Bone marrow (tissue), 2 donors: ENCODE data around the gene C16orf95.
"Not testable (repeated sequence)": the region's sequence is repeated elsewhere in the genome, so short reads cannot be mapped to it uniquely, and the experiment has no call there.

ENCODE experiments used
- DNase-seq, 2 donors: peaks; one replicate each; lab custom pipeline; 2025; lab: John Stamatoyannopoulos, UW

Gene C16orf95, protein sequence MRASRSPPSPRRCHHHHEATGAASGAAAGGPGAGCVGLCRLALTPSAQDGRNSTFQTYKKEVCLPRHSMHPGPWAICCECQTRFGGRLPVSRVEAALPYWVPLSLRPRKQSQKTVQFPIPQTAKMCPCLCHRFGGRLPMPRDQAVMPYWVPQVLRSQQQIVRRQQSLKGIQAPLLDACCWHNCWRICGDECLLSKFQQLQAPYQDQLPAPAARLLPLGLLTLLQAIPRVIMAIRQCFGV

DNA sequence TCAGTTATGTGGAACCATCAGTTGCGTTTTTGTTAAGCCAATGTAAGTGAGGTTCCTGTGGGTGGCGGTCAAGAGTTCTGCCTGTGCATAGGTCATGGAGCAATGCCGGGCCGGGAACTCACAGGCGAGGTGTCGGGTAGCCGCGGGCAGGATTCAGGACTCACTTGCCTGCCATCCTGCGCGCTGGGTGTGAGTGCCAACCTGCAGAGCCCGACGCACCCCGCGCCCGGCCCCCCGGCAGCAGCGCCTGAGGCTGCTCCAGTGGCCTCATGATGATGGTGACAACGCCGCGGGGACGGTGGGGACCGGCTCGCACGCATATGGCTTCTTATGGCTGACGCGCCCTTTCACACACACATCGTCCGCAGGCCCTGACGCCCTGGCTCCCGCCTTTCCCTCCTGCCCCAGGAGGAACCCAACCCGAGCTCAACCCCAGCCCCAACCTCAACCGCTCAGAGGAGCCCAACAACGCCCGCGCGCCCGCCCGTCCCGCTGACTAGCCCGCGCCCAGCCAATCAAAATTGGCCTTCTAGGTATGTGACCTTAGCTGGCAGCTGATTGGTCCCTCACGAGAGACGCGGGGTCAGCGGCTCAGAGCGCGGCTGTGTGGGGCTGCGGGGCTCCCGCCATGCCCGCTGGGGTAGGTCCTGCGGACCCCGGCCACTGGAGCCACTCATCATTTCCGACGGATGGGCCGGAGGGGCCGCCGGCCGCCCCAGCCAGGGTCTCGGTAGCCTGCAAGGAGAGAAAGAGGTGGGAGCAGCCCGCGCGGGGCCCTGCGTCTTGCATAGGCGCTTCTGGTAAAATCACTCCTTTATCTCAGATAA lies at the start of gene C16orf95:
Gene C16orf95 (minus strand): TSS at position 470 of the 827 bp plus-strand sequence. CDS start 150 bp downstream, at position 320.
- peak; percentile 90 to 91 for DNase-seq

DNA sequence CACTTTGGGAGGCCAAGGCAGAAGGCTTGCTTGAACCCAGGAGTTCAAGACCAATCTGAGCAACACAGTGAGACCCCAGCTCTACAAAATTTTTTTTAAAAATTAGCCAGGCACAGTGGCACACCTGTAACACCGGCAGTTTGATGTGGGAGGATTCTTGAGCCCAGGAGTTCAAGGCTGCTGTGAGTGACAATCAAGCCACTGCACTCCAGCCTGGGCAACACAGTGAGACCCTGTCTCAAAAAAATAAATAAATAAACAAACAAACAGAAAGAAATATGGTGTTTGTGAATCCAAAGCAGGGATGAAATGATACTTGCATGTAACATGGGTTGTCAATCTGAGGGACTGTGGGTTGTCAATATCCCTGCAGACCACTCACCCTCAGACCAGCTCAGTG lies 49.7 kb upstream of the C16orf95 start:
- no peak for DNase-seq

DNA sequence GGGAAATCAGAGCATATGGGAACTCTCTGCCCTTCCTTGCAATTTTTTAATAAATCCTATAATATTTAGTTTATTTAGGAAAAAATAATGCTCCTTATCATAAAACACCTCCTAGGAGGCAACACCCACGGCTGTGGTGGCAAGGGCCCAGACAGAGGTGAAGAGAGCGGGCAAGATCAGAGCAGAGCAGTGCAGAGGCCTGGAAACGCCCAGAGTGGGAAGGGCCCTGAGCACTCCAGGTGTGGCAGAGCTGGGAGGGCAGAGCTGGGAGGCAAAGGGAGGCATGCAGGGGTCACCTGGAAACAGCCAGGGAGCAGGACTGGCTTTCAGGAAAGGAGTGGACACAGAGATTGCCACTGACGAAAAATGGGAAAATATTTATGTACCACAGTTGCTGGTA lies 49.1 kb upstream of the C16orf95 start:
- no peak for DNase-seq

DNA sequence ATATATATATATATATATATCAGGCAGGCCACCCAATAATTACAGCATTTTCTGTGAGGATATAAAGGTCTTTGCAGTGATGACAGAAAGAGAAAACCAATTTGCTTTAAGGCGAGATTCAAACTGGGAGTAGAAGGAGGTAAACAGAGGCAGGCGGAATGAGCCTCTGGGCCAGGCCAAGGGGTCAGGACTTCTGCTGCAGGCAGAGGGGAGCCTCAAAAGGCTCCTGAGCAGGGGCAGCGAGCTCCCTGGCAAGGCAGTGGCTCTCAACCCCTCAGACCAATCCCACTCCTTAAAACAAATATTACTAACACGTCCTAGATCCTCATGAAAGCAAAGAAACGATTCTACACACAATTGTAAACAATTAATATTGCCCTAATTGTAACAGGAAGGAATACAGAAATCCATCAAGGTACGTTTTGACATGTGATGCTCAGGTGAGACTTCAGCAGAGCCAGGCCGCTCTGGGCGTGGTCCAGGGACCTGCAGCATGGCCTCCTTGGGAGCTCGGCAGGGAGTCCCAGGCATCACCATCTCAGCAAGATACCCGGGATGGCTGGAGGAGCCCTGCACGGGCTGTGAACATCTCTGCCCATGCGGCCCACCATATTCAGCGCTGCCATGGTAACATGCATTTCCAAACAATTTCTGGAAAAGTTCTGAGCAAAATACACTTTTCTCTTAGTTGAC lies 48.0 kb upstream of the C16orf95 start:
- DNase-seq: no peak

DNA sequence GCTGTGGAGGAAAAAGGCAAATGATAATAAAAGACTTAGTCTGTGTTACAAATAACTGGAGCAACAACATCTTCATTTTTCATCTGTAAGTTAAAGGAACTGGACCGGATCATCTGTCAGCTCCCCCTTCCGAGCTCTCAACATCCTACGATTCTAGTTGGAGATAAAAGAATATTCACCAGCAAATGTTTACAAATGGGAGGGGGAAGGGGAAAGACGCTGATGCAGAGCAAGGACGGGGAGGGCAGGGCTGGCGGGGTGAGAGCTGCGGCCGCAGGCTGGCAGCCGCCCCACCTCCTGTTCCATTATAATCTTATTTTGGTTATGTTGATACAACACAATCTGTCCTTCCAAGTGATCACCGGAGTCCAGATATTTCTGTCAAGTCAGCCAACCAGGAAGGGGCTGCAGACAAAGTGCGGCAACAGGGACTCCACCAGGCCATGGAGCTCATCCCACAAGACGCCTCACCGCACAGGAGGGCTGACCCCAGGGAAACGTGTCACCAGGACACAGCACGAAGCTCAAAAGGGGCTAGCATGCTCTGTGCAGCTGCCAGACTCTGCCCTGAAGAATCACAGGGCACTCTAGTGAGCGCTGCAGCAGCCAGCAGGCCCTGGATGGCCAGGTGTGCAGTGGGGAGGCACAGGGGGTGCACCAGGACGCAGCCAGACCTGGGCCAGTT lies 46.7 kb upstream of the C16orf95 start:
- no peak for DNase-seq

DNA sequence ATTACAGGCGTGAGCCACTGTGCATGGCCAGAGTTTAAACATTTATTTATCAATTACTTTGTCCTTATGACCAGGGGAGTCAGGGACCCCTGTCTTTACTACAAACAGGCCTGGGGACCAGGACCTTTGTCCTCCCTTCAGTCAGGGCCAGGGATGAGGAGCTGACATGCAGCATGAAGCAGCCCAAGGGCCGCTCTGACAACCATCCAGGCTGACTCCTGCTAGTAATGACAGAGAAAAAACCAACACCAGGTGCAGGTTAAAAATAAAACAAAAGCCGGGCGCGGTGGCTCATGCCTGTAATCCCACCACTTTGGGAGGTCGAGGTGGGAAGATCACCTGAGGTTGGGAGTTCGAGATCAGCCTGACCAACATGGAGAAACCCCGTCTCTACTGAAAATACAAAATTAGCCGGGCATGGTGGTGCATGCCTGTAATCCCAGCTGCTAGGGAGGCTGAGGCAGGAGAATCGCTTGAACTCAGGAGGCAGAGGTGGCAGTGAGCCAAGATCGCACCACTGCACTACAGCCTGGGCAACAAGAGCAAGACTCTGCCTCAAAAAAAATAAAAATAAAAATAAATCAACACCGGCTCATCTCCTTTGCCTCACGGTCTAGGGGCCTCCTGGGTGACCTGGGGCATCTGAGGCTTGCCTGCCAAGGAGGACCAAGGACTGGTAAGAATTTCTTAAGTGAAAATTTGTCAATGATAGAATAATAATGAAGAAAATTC lies 45.8 kb upstream of the C16orf95 start:
- DNase-seq: not testable (repeated sequence)

DNA sequence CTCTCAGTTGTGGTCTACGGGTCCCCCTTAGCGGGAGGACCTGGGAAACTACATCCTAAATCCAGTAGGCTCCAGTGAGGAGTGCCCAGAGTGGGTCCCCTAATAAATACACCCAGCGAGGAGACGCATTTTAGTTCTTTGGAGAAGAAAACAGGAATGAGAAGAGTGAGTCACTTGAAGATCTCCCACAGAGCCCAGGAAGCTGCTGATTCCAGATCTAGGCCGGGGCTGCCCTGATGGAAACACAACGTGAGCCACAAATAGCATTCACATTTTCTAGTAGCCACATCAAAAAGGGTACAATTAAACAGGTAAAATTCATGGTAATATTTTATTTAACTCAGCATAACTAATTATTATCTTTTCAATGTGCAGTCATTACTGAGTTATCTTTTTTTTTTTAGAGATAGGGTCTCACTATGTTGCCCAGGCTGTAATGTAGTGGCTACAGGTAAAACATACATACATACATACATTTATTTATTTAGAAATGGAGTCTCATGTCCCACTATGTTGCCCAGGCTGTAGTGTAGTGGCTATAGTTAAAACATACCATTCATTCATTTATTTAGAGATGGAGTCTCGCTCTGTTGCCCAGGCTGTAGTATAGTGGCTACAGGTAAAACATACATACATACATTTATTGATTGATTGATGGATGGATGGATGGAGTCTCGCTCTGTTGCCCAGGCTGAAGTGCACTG lies 44.9 kb upstream of the C16orf95 start:
- no peak for DNase-seq

DNA sequence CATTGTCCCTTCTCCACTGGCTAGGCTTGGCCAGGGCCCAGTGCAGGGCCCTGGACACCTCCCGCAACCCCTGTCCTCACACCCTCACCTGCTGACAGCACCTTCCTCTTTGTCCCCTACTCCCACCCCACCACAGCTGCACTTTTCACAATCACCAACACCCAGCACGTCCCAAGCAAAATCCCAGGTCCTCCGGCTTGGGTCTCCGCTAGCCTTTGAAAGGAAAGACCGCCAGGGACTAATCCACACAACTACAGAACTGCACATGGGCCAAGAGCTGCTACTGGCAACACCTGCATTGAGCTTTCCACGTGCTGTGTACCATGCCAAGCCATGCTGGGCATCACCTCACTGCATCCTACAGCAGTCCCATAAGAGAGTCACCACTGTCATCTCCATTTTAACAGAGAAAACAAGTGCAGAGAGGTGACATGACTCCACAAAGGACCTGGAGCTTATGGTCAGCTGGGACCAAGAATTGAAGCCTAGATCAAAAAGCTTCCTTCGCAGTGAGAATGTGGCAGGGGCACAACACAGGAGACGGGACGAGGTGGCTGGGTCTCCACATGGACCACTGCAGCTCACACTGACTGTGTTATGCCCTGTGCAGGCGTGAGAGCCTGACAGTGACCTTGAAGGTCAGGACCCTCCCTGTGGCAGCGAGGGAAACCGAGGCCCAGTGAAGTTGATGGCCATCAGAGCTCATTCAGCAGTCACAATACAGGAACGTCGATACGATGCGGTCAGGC lies 43.8 kb upstream of the C16orf95 start:
- DNase-seq: no peak

DNA sequence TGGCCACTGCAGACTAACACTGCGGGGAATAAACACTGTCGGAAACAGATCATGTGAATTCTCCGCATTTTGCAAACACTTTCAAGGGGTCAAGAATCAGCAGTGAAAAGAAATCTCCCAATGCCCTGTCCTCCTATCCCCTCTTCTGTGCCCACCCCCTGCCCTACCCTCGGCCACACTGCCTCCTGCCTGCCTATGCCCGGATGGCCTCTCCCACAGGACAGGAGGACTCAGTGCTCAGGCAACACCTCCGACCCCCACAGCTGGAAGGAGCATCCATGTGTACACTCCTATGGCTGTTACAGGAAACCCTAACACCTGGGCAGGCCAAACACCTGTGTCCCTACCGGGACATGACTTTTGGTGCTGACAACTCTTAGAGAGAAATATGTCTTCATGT lies 41.9 kb upstream of the C16orf95 start:
- no peak for DNase-seq

DNA sequence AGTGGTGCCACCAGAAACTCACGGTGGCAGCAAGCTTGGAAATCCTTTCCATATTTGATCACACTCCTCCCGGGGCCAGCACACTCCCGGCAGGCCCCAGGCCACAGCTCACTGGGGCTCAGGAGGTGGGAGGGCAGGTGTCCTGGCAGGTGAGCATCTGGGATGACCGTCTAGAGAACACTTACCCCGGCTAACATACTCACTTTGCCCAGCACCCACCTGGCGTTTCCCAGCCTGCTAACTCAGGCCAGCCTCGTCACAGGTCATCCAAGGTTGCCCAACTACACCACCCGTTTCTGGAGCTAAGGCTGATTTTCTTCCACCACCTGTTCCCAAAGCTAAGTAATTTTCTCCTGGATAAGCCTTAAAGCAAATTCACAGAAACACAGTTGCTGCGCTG lies 41.5 kb upstream of the C16orf95 start:
- no peak for DNase-seq

DNA sequence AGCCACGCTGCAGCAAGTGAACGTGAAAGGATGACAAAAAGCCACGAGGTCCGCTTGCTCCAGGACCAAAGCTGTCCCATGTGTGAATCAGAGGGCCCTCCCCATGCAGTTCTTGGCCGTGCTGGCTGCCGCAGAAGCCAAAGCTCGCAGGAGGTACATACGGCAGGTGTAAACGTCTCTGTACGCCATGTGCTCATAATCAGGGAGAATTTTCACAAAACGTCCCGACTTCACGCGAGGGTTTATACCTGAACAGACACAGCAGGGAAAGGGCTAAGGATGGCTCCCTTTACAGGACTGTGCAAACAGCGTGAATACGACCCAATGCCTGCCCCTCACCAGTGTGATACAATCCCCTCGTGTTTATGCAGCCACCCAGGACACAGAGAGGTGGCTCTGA lies 41.1 kb upstream of the C16orf95 start:
- DNase-seq: no peak

DNA sequence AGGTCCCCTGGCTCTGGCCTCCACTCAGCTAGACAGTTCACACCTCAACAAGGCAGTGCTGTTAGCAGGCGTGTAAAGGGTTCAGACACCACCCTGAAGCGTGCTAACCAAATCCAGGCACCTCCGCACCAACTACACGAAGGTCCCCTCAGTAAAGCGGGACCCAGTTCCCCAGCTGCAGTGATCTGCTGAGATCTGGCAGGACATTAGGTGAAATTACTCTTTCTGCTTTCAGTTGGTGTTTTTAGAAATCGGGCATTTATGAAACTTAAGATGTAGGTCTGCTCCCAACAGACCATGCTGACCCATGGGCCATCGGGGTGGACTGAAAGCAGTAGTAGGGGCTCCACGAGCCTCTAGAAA lies 39.3 kb upstream of the C16orf95 start:
- no peak for DNase-seq

DNA sequence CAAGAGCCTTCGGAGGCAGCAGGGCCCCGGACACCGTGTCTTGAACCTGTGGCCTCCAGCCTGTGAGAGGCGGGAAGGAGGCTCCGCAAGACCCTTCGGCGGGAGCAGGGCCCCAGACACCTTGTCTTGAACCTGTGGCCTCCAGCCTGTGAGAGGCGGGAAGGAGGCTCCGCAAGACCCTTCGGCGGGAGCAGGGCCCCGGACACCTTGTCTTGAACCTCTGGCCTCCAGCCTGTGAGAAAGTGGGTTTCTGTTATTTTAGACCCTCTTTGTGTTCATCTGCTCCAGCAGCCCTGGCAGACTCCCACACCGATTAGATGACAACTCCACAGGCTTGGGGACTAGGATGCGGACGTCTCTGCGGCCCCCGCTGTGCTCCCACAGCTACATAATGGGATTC lies 36.4 kb upstream of the C16orf95 start:
- no peak for DNase-seq

DNA sequence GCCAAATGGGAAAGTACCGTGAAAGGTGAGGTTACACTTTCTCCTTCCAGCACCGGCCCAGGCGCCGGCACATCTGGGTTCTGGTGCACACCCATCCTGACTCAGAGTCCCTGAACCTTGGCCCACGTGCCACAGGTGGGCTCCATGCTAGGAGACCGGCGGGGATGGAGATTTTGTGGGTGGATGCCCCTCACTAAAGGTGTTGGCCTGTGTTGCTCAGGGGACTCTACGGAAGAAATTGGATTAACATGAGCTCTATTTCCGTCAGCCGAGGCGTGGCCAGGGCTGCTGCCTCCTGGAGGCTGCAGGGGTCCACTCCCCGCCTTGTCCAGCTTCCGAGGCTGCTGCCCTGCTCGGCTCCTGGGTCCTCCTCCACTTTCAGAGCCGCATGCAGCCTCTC lies 35.6 kb upstream of the C16orf95 start:
- no peak for DNase-seq

DNA sequence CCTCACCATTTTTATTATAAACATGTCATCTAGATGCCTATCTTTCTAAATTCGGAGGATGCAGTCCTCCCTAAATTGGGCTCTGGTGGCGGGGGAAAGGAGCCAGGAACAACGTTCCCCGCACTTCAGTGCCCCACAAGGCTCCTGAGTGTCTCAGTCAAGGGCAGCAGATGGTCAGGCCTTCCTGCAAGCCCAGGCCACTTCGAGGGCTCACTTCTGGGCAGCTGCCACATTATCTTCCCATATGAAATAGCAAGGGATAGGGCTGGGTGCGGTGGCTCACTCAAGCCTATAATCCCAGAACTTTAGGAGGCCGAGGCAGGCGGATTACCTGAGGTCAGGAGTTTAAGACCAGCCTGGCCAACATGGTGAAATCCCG lies 34.1 kb upstream of the C16orf95 start:
- no peak for DNase-seq

DNA sequence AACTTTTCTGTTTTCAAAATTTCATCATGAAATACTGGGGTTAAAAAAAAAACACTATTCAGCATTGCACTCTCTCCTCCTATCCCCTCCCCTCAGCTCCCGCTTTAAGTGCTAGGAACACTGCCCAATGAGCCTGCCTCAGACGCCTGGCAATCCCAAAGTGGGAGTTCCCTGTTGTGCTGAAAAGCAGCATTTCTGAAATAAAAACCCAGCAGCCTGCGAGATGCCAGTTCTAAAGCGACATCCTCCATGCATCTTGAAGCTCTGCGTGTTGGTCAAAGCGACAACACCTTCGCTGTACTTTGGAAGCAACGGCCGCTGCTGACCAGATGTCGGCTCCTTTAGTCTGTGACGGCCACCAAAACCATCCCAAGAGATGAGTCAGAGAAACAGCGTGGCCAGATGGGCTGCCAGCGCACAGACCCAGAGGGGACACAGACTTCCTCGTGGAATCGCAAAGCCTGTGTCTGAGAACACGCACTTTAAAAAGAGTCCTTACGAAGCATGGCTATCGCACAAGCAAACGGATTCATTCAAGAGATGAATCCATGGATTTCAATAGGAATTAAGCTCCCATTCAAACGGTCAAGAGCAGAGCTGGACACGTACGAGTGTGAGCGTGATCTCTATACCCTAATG lies 33.6 kb upstream of the C16orf95 start:
- DNase-seq: no peak

DNA sequence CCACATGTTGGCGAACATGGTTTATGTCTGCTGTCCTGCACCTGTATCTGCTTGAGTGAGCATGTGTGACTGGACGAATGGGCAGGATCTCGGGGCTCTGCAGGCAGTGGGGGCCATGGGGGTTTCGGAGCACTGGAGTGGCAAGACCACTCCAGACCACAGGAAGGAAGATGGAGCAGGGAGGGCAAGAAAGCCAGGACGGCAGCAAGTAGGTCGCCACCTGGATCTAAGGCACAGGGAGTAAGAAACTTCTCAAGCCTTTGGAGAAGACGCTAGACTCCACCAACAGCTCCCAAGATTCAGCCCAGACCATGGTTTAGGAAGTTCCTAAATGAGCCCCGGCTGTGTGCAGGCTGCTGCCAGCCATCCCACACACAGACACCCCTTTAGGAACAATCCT lies 32.8 kb upstream of the C16orf95 start:
- no peak for DNase-seq

DNA sequence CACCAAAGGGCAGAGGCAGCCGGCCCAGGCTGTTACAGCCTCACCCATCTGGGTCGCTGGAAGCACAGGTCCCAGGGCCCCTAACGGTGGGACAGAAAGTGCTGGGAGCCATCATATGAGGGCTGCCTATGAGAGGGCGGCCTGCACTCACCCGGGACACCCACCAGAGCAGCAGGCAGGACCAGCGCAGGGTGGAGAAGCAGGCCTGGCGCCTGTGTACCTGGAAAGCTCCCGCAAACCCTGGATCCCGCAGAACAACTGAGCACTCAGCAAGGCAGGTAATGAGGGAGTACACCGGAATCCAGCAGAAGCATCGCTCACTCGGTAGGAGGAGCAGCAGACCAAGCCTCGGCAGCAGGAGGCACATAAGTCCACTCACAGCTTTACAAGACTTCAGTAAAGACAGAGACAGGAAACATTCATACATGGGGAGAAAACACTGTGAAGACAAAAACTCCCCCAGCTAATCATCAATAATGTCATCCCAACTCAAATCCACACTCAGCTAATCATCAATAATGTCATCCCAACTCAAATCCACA lies 31.5 kb upstream of the C16orf95 start:
- no peak for DNase-seq

DNA sequence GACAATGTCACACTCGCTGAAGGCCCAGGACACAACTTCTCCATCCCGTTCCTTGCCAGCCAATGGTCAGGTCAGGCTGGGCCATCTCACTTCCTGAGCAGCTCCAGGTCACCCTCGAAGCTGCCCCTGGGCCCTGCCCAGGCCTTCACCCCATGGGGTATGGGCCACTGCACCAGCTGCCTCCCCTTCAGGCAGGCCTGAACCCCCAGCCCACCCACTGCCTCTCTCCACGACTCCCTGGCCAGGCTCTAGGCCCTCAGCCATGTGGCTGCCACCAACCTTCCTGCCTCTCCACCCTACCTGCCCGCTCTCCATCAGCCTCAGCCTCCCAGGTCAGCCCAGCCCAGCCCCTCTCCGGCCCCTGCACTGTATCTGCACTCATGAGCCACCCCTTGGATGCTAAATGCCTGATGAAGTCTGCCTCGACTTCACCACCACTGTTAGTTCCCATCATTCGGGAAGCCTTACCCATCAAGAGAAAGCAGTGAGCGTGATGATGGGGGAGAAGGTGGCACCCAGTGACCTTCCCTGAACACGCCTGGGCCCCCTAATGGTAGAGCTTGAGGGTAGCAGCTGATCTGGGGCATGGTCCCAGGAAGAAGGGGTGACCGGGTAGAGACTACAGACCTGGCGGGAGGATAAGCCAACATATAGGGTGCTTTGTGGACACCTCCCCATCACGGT lies 30.9 kb upstream of the C16orf95 start:
- DNase-seq: no peak
